RWPE2 (cell line): Measurements from ENCODE around the gene ASB4.

ENCODE experiments used
- ATAC-seq: fragments of 200-7000 bp; cut with Tn5 transposase; 3 replicates; pipeline ENCODE4 v1.9.1; 2021; ENCODE audit warnings: low read depth
- DNase-seq: peaks from one replicate; pipeline ENCODE4 v3.0.0-alpha.2; 2020; ENCODE audit warnings: low spot score
- H3K27ac ChIP-seq: fragments of 450-650 bp; 2 replicates; pipeline ENCODE4 v1.5.1; 2017; ENCODE audit warnings: mild to moderate bottlenecking; ENCODE audit not compliant: poor library complexity, severe bottlenecking
- H3K27me3 ChIP-seq: fragments of 250-450 bp; sonication (Bioruptor Pico); 2 replicates; pipeline ENCODE4 v1.5.1; 2021; ENCODE audit warnings: mild to moderate bottlenecking, moderate library complexity; ENCODE audit not compliant: insufficient read depth, poor library complexity, severe bottlenecking
- H3K36me3 ChIP-seq: fragments of 250-450 bp; sonication (Bioruptor Pico); 2 replicates; pipeline ENCODE4 v1.5.1; 2020; ENCODE audit warnings: low read depth, mild to moderate bottlenecking, moderate library complexity
- H3K4me1 ChIP-seq: fragments of 250-450 bp; sonication (Bioruptor Pico); 2 replicates; pipeline ENCODE4 v1.5.1; 2021; ENCODE audit warnings: mild to moderate bottlenecking, moderate library complexity; ENCODE audit not compliant: insufficient read depth, poor library complexity, severe bottlenecking
- H3K4me3 ChIP-seq: fragments of 250-450 bp; sonication (Bioruptor Pico); 2 replicates; pipeline ENCODE4 v1.5.1; 2021; ENCODE audit warnings: mild to moderate bottlenecking, moderate library complexity; ENCODE audit not compliant: severe bottlenecking
- H3K9me3 ChIP-seq: fragments of 250-450 bp; sonication (Bioruptor Pico); 2 replicates; pipeline ENCODE4 v1.5.1; 2021; ENCODE audit warnings: mild to moderate bottlenecking, moderate library complexity; ENCODE audit not compliant: severe bottlenecking
- CTCF ChIP-seq: fragments of 450-650 bp; IDR thresholded peaks from one replicate; pipeline ENCODE4 v1.5.1; 2017; ENCODE audit warnings: mild to moderate bottlenecking, moderate library complexity; ENCODE audit not compliant: poor library complexity, severe bottlenecking

ASB4 gene

GRCh38 chr7:95536656-95537311, 51.0 kb downstream of the ASB4 start:
- Histone ChIP-seq H3K4me3 (no peak overlapping the region), H3K27me3 (peaks cover 15% of the 10 kb centered on the region), H3K27ac (no peak overlapping the region), H3K9me3 (no peaks in the 10 kb centered on the region), H3K36me3 (no peaks in the 10 kb centered on the region), H3K4me1 (no peaks in the 10 kb centered on the region)
- no peak for TF ChIP-seq CTCF
- DNase-seq (no peak), ATAC-seq (no peak)

- TF ChIP-seq CTCF: no peak
- H3K9me3 ChIP-seq: no peaks in the 10 kb centered on the region
- H3K27me3 ChIP-seq: peaks cover 15% of the 10 kb centered on the region
- no peaks in the 10 kb centered on the region for H3K36me3 ChIP-seq
- DNase-seq (no peak), ATAC-seq (no peak)
- H3K4me3 ChIP-seq: no peak overlapping the region
- no peak overlapping the region for H3K27ac ChIP-seq
- no peaks in the 10 kb centered on the region for H3K4me1 ChIP-seq
Measured at GRCh38 chr7:95537468-95537867, 51.7 kb downstream of the ASB4 start.

- Histone ChIP-seq H3K36me3 (no peaks in the 10 kb centered on the region), H3K27me3 (peaks cover 12% of the 10 kb centered on the region), H3K9me3 (no peaks in the 10 kb centered on the region), H3K27ac (no peak overlapping the region), H3K4me1 (no peaks in the 10 kb centered on the region), H3K4me3 (no peak overlapping the region)
- TF ChIP-seq CTCF: no peak
- DNase-seq (no peak), ATAC-seq (no peak)
Measured at GRCh38 chr7:95539426-95539825, 53.7 kb downstream of the ASB4 start.

GRCh38 chr7:95540366-95540765, 54.6 kb downstream of the ASB4 start:
- Histone ChIP-seq H3K27me3 (peaks cover 12% of the 10 kb centered on the region), H3K4me1 (peaks cover 1% of the 10 kb centered on the region), H3K4me3 (no peak overlapping the region), H3K36me3 (no peaks in the 10 kb centered on the region), H3K27ac (no peak overlapping the region), H3K9me3 (no peaks in the 10 kb centered on the region)
- ATAC-seq (no peak), DNase-seq (no peak)
- no peak for TF ChIP-seq CTCF

GRCh38 chr7:95543312-95543711, 57.6 kb downstream of the ASB4 start:
- H3K36me3 ChIP-seq: no peaks in the 10 kb centered on the region
- H3K4me3 ChIP-seq: no peak overlapping the region
- ATAC-seq: no peak
- H3K9me3 ChIP-seq: no peaks in the 10 kb centered on the region
- no peak for TF ChIP-seq CTCF
- peaks cover 5% of the 10 kb centered on the region for H3K4me1 ChIP-seq
- no peak overlapping the region for H3K27ac ChIP-seq
- H3K27me3 ChIP-seq: peaks cover 3% of the 10 kb centered on the region
- DNase-seq: no peak
